Activated T-helper 9 cell treated with anti-CD3 and anti-CD28 coated beads, Interleukin-2, amount 50 U/mL, for 16 hours (primary cell): ENCODE results near the gene IRX2.

Experiments used
- DNase-seq: peaks from one replicate; pipeline ENCODE4 v3.0.0-alpha.2; 2020; ENCODE audit warnings: low read depth

IRX2 gene

GRCh38 chr5:2714026-2714425 is 37.5 kb downstream of the IRX2 start:
- no peak for DNase-seq

- DNase-seq, result no peak
Observed at GRCh38 chr5:2711446-2712425, 39.7 kb downstream of the IRX2 start.

GRCh38 chr5:2710910-2711309 is 40.6 kb downstream of the IRX2 start:
- DNase-seq, result no peak

- no peak for DNase-seq
Observed at GRCh38 chr5:2709976-2710689, 41.3 kb downstream of the IRX2 start.

DNA sequence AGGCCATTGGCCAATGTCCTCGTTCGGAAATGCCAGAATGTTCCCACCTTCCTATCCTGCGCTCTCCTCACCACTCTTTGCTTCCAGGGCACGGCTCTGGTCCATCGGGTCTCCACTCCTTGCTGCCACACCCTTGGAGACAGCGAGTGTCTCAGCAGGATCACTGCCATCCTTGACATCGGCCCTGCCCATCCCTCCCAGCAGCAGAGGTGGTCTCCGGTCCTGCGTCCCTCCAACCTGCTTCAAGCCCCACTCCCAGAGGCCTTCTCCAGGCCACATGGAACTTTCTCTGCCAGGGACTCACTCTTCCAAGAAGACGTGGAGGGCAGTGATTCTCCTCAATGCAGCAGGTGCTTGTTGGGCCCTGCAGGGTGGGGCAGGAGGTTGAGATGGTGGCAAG is 42.7 kb downstream of the IRX2 start:
- DNase-seq, result no peak

- no peak for DNase-seq
Observed at GRCh38 chr5:2708132-2708531, 43.3 kb downstream of the IRX2 start.

DNA sequence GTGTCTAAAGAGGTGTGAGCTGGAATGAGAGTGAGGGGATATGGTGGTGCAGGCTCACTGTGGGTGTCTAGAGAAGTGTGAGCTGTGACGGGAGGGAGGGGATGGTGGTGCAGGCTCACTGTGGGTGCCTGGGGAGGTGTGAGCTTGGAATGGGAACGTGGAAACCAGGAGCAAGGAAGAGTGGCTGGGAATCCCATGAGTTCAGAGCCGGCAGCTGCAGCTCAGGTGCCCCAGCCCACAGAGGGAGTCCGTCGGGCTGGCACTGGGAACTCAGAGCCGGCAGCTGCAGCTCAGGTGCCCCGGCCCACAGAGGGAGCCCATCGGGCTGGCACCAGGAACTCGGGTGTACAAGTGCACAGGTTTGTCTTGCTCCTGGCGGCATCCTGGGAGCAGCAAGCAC is 45.6 kb downstream of the IRX2 start:
- DNase-seq, result no peak

DNA sequence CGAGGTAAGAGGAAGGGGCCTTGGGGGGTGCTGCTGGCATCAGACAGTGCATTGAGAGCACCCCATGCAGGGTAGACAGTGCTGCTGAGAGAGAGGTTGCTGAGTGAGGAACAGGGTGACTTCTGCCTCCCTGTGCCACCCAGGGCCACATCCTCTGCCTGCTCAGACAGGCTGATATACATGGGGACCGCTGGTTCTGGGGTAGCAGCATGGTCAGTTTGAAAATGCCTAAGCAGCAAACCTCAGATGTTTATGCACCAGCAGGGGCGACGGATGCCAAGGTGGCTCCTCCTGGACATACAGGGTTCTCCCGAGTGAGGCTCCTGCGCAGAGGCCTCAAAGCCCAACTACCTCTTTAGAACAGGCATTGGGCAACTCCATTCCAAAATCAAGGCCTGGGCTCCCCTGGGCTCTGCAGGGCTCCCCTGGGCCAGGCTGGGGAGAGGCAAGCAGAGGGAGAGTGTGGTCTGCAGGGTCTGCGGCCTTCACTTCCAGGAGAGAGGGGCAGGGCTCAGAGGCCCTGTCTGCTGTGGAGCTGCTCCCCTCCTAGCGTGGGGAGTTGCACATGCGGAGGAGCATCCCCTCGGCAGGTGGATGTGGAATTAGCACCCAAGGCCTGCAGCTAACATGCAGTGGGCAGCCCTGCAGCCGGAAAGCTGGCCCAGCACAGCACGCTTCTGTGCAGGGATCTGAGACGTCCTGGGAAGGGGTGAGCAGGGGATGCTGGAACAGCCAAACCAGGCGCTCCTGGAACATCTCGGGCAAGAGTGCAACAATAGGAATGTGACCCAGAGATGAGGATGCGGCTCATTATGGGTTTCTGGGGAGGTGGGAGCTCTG is 46.5 kb downstream of the IRX2 start:
- no peak for DNase-seq

- no peak for DNase-seq
Observed at GRCh38 chr5:2704111-2704510, 47.4 kb downstream of the IRX2 start.

DNA sequence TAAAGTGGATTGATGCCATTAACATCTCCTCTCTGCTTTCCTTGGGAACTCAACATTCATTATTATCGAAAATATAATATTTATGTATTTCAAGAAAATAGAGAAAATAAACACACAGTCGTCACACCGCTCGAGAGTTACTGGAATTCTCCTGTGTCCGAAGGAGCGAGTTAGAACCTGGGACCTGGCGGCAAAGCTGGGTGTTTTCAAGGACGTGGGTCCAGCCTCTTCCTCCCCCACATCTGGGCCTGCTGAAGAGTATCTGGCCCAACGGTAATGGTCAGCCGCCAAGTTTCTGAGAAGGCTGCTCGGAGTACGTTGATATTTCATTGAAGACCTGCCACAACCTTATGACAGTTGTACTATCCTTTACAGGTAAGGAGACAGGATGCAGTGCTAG is 47.9 kb downstream of the IRX2 start:
- no peak for DNase-seq

- no peak for DNase-seq
Observed at GRCh38 chr5:2703041-2703440, 48.4 kb downstream of the IRX2 start.

DNA sequence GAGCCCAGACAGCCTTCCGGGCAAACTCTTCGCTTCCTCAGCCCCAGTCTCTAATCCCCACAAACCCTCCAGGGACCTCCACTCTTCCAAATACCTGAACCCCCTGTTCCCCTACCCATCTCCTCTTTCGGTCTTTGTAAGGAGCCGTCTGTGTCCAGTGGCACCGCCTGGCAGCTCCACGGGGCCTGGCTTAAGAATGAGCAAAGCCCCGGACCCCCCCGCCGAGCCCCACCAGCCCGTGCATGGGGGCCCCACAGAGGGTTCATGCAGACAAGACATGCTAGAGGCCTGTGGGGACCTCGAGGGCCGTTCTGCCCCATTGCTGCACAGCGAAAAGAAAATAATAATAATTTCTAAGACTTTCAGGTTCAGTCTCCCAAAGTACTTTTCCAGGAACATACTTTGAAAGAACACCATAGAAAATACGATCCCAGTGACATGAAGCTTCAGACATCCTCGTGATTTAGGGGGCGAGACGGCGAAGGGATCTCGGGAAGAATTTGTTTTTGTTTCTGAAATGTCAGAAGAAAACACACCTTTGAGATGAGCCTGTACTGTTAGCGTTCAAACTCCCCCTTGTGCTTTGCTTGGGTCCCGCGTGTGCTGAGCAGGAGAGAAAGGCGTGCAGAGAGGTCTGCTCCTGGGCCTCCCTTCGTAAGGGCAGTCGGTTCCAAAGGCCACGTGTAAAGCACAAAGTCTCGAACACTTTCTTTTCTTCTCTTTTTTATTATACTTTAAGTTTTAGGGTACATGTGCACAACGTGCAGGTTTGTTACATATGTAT is 49.2 kb downstream of the IRX2 start:
- DNase-seq, result no peak

DNA sequence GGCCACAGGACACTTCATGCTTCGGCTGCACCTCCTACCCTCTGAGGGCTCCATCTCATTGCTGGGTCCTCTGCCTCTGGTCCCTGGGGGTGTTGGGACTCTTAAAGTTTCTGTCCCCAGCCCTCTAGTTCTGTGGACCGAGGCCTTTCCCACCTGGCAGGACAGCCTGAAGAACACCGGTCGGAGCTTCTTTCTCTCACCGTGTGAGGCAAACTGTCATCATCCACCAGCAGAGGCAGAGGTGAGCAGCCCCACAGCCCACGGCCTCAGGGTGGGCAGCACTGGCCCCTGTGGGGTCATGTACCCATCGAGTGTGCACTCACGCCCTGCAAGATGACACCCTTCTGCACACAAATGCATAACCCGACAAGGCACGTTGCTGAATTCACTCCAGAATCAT is 49.9 kb downstream of the IRX2 start:
- no peak for DNase-seq

GRCh38 chr5:2700876-2701275 is 50.6 kb downstream of the IRX2 start:
- no peak for DNase-seq

DNA sequence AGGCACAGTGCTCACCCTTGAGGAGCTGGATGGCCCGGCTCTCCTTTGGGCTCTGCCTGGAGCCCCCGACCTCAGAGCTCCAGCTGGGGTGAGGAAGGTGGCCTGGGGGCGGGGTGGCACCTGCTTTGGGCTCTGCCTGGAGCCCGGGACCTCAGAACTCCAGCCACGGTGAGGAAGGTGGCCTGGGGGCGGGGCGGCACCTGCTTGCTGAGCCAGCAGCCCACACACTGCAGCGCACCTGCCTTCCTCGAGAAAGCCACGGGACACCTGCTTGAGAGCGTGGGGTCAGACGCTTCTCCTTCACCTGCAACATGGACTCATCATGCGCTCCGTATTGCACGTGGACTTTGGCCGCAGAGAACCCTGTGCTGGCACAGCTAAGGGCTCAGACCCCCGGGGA is 51.8 kb downstream of the IRX2 start:
- no peak for DNase-seq

GRCh38 chr5:2699231-2699630 is 52.2 kb downstream of the IRX2 start:
- DNase-seq, result no peak

DNA sequence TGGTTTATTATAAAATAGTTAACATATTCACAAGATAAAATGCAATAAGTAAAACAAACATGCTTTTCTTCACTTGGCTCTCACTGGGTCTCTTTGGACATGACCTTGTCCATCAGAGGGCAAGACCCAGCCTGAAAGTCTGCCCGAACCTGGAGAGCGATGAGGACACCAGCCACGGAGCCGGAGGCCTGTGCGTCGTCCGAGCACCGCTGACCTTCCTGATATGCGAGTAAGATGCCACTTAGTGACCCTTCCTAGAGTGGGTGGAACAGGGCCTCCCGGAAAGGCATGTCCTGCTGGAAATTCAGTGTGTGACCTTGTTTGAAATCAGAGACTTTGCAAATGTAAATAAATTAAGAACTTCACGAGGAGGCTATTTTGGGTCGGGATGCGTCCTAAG is 52.9 kb downstream of the IRX2 start:
- no peak for DNase-seq

DNA sequence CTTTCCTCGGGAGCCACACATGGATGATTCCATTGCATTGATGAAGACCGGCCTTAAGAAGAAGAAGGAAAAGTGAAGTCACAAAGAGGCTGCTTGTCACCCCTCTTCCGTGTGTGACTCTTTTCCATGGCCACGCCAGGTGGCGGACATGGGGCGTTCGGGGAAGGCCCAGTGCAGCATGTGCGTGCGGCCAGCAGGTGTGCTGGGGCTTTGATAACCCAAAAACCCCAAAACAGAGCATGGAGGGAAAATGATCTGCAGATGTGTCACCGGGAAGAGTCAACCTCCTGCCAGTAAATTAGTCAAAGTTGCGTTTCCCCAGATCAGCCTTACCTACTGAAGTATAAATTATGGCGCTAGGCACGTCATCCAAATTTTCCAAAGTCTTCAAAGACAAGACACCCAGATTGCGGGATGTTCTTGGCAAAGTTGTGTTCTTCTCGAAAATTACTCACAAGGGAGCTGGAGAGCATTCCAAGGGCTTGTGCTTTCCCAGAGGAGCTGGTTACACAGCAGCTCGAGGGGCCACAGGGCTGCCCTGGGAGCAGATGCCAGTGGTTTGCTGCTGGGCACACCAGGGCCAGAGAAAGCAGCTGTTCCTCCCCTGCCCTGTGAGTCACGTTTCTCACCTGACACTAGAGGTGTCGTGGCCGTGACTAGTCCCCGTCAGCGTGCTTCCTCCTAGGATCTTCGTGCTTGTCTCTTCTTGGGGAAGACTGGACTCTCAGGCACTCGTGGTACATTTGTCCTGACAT is 53.9 kb downstream of the IRX2 start:
- no peak for DNase-seq

DNA sequence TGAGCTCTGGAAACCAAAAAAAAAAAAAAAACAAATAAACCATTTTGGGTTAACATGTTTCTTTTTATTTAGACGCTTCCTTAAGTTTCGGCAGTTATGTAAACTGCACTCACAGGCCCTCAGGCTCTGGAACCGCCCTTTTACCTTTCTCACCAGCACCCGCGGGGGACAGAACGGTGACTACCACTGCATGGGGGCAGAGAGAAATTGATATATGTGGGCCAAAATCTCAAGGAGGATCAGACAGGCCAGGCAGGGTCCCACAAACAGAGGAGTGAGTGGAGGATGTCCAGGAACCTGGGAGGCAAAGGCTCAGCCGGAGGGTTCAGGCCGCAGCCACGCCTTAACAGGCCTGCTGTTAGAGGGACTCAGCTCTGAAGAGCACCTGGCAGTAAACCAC is 54.4 kb downstream of the IRX2 start:
- no peak for DNase-seq
